H9 (cell line): ENCODE measurements around the gene CLCN3. TPM values are rescaled to one million over a fixed set of nuclear protein-coding genes. Genes with fewer than 3 reads are reported as not detected.

Source experiments
- DNase-seq: peaks from one replicate; pipeline ENCODE4 v3.0.0-alpha.2; 2017
- H2AFZ ChIP-seq: one replicate; pipeline ENCODE4 v1.6.1; 2013; ENCODE audit warnings: mild to moderate bottlenecking, low read length, control low read depth, moderate library complexity
- H2AK5ac ChIP-seq: 2 replicates; pipeline ENCODE4 v1.6.1; 2013; ENCODE audit warnings: low read length, control low read depth, mixed read lengths; ENCODE audit not compliant: insufficient read length
- H2BK120ac ChIP-seq: one replicate; pipeline ENCODE4 v1.6.1; 2013; ENCODE audit warnings: low read depth, mild to moderate bottlenecking, low read length, control low read depth, inconsistent platforms; ENCODE audit not compliant: poor library complexity, severe bottlenecking
- H2BK12ac ChIP-seq: 2 replicates; pipeline ENCODE4 v1.6.1; 2013; ENCODE audit warnings: low read length, control low read depth, mixed read lengths, low read depth; ENCODE audit not compliant: insufficient read length
- H2BK15ac ChIP-seq: 2 replicates; pipeline ENCODE4 v1.6.1; 2013; ENCODE audit warnings: low read depth, low read length, control low read depth
- H2BK20ac ChIP-seq: one replicate; pipeline ENCODE4 v1.6.1; 2013; ENCODE audit warnings: low read depth, mild to moderate bottlenecking, low read length, control low read depth, inconsistent platforms; ENCODE audit not compliant: poor library complexity, severe bottlenecking
- H2BK5ac ChIP-seq: 2 replicates; pipeline ENCODE4 v1.6.1; 2013; ENCODE audit warnings: low read length, control low read depth, mixed read lengths; ENCODE audit not compliant: insufficient read length
- H3K14ac ChIP-seq: 2 replicates; pipeline ENCODE4 v1.6.1; 2013; ENCODE audit warnings: low read length, control low read depth; ENCODE audit not compliant: insufficient read depth
- H3K18ac ChIP-seq: 2 replicates; pipeline ENCODE4 v1.6.1; 2013; ENCODE audit warnings: low read depth, mild to moderate bottlenecking, mixed read lengths, low read length, control low read depth; ENCODE audit not compliant: insufficient read length
- H3K23ac ChIP-seq: 2 replicates; pipeline ENCODE4 v1.6.1; 2013; ENCODE audit warnings: low read length, control low read depth, mixed read lengths, low read depth; ENCODE audit not compliant: insufficient read length
- H3K23me2 ChIP-seq: 2 replicates; pipeline ENCODE4 v1.6.1; 2013; ENCODE audit warnings: low read depth, mild to moderate bottlenecking, mixed read lengths, low read length, control low read depth; ENCODE audit not compliant: insufficient read length, poor library complexity, severe bottlenecking
- H3K27ac ChIP-seq: 2 replicates; pipeline ENCODE4 v1.5.1; 2013; ENCODE audit warnings: low read length, control low read depth, mixed read lengths, low read depth; ENCODE audit not compliant: insufficient read length
- H3K27me3 ChIP-seq: 2 replicates; pipeline ENCODE4 v1.6.1; 2013; ENCODE audit warnings: low read length, control low read depth, inconsistent platforms; ENCODE audit not compliant: insufficient read depth
- H3K4ac ChIP-seq: 2 replicates; pipeline ENCODE4 v1.6.1; 2013; ENCODE audit warnings: low read depth, mild to moderate bottlenecking, control low read depth, inconsistent platforms, low read length, moderate library complexity
- H3K4me1 ChIP-seq: 2 replicates; pipeline ENCODE4 v1.6.1; 2013; ENCODE audit warnings: low read length, control low read depth, inconsistent platforms; ENCODE audit not compliant: insufficient read depth
- H3K4me2 ChIP-seq: 2 replicates; pipeline ENCODE4 v1.6.1; 2013; ENCODE audit warnings: low read length, control low read depth, mixed read lengths; ENCODE audit not compliant: insufficient read length, insufficient read depth
- H3K56ac ChIP-seq: 2 replicates; pipeline ENCODE4 v1.6.1; 2013; ENCODE audit warnings: low read depth, mild to moderate bottlenecking, mixed read lengths, low read length, control low read depth; ENCODE audit not compliant: insufficient read length
- H3K79me1 ChIP-seq: 2 replicates; pipeline ENCODE4 v1.6.1; 2013; ENCODE audit warnings: low read depth, mild to moderate bottlenecking, moderate library complexity, low read length, control low read depth, inconsistent platforms; ENCODE audit not compliant: insufficient read depth, poor library complexity, severe bottlenecking
- H3K79me2 ChIP-seq: 2 replicates; pipeline ENCODE4 v1.6.1; 2013; ENCODE audit warnings: low read length, control low read depth, inconsistent platforms; ENCODE audit not compliant: insufficient read depth
- H3K9ac ChIP-seq: 2 replicates; pipeline ENCODE4 v1.6.1; 2013; ENCODE audit warnings: low read length, control low read depth, mixed read lengths; ENCODE audit not compliant: insufficient read length; ENCODE audit errors: extremely low read depth
- H3K9me3 ChIP-seq: one replicate; pipeline ENCODE4 v1.6.1; 2013; ENCODE audit warnings: low read depth, low read length, inconsistent platforms; ENCODE audit not compliant: control insufficient read depth
- H3T11ph ChIP-seq: one replicate; pipeline ENCODE4 v1.6.1; 2013; ENCODE audit warnings: mild to moderate bottlenecking, low read length, control low read depth, inconsistent platforms
- H4K20me1 ChIP-seq: one replicate; pipeline ENCODE4 v1.6.1; 2013; ENCODE audit not compliant: control insufficient read depth, insufficient read length, insufficient read depth
- H4K5ac ChIP-seq: 2 replicates; pipeline ENCODE4 v1.6.1; 2013; ENCODE audit warnings: low read depth, mild to moderate bottlenecking, mixed read lengths, low read length, control low read depth; ENCODE audit not compliant: insufficient read length
- H4K8ac ChIP-seq: replicated peaks from 2 replicates; pipeline ENCODE4 v1.6.1; 2013; ENCODE audit warnings: low read length, control low read depth, mixed read lengths, low read depth; ENCODE audit not compliant: insufficient read length
- H4K91ac ChIP-seq: 2 replicates; pipeline ENCODE4 v1.6.1; 2013; ENCODE audit warnings: low read depth, mild to moderate bottlenecking, moderate library complexity, mixed read lengths, low read length, control low read depth; ENCODE audit not compliant: insufficient read length
- H3K27ac Mint-ChIP-seq, 3 experiments: 2 replicates in 2 of 3; 3 replicates in 1 of 3; pipeline ENCODE4 v1.8.0; 2020 to 2021; ENCODE audit warnings: mixed read lengths in 3 of 3, mild to moderate bottlenecking in 1 of 3, moderate library complexity in 1 of 3
- H3K27me3 Mint-ChIP-seq: 2 replicates; pipeline ENCODE4 v1.8.0; 2021; ENCODE audit warnings: low read depth, mild to moderate bottlenecking, moderate library complexity, mixed read lengths
- H3K36me3 Mint-ChIP-seq, 3 experiments: 2 replicates in 2 of 3; 3 replicates in 1 of 3; pipeline ENCODE4 v1.8.0; 2020 to 2021; ENCODE audit warnings: low read depth in 3 of 3, mixed read lengths in 3 of 3; ENCODE audit not compliant: insufficient read depth in 1 of 3
- H3K4me1 Mint-ChIP-seq, 2 experiments: 2 replicates each; pipeline ENCODE4 v1.8.0; 2020; ENCODE audit warnings: mixed read lengths in 2 of 2
- H3K4me3 Mint-ChIP-seq, 2 experiments: 2 replicates in 1 of 2; 3 replicates in 1 of 2; pipeline ENCODE4 v1.8.0; 2020 to 2021; ENCODE audit warnings: mild to moderate bottlenecking in 2 of 2, mixed read lengths in 2 of 2, moderate library complexity in 1 of 2
- H3K9me3 Mint-ChIP-seq, 2 experiments: 2 replicates in 1 of 2; 3 replicates in 1 of 2; pipeline ENCODE4 v1.8.0; 2020; ENCODE audit warnings: mild to moderate bottlenecking in 2 of 2, mixed read lengths in 2 of 2, moderate library complexity in 1 of 2
- CTCF ChIP-seq: fragments of 200-600 bp; sonication (generic); conservative IDR thresholded peaks from 3 replicates; pipeline ENCODE4 v1.8.0; 2021; ENCODE audit warnings: antibody characterized with exemption, mild to moderate bottlenecking
- WGBS: extraction: QIAGEN DNeasy Blood & Tissue Kit; methylation state at CpG from one replicate; pipeline ENCODE4 v1.1.7; 2013; ENCODE audit warnings: missing lambda C conversion rate, low lambda C conversion rate, mixed read lengths; ENCODE audit not compliant: insufficient read length; ENCODE audit errors: extremely low coverage; 5-methylcytosine and 5-hydroxymethylcytosine counted together
- total RNA-seq: library from RNA; stranded (reverse); gene quantifications from 2 replicates; pipeline ENCODE4 v1.2.1, GENCODE V29; 2021

The CLCN3 gene
- total RNA-seq, 1 experiment from 2014 or later = 25.7 TPM

- Histone ChIP-seq H3K27ac (no peak overlapping the region), H2BK12ac (no peak overlapping the region), H3K4me2 (no peak overlapping the region), H2AFZ (no peak overlapping the region), H4K20me1 (no peaks in the 10 kb centered on the region), H3K4me1 (0 out of 2 replicates have a peak, but pooled peaks cover 3% of the 10 kb centered on the region), H3K4ac (no peak overlapping the region), H3K14ac (no peak overlapping the region), H3K27me3 (no peaks in the 10 kb centered on the region), H2BK15ac (no peak overlapping the region), H3T11ph (no peak overlapping the region), H3K79me2 (peaks cover 9% of the 10 kb centered on the region; the same call in 1 of the 2 replicates), H4K91ac (no peak overlapping the region), H3K56ac (no peak overlapping the region), H3K18ac (no peak overlapping the region), H3K23ac (no peak overlapping the region), H3K9ac (no peak overlapping the region), H3K9me3 (no peaks in the 10 kb centered on the region), H4K8ac (no peak overlapping the region), H3K23me2 (peaks cover 12% of the 10 kb centered on the region), H2BK5ac (no peak overlapping the region), H2BK20ac (no peak overlapping the region), H3K79me1 (no peaks in the 10 kb centered on the region), H2BK120ac (no peak overlapping the region), H2AK5ac (no peak overlapping the region), H4K5ac (no peak overlapping the region)
- H3K27me3 Mint-ChIP-seq = no peaks in the 10 kb centered on the region
- no peak for TF ChIP-seq CTCF
- DNase-seq = no peak
- H3K36me3 Mint-ChIP-seq = no peaks in the 10 kb centered on the region
- H3K4me1 Mint-ChIP-seq = peaks cover 15 to 21% of the 10 kb centered on the region in 2 experiments
- H3K9me3 Mint-ChIP-seq = no peaks in the 10 kb centered on the region; a peak in 2 of 5 replicates
- no peak overlapping the region for H3K27ac Mint-ChIP-seq
- WGBS = no CpG with 5 or more reads among the region's 3 CpGs
- no peak overlapping the region for H3K4me3 Mint-ChIP-seq
Measured at GRCh38 chr4:169618286-169618685, 2.1 kb upstream of the CLCN3 start.
